Caco-2 (cell line): ENCODE data around the gene EMC9. TPM values are rescaled to one million over a fixed set of nuclear protein-coding genes. Genes with fewer than 3 reads are reported as not detected.
A peak's percentile ranks its signal among the peaks of the same experiment; 100 is the strongest.

Source experiments
- BruUV-seq: library from RNA; stranded (reverse); fragments of 400-500 nt; replicated peaks from 2 replicates; lab custom pipeline; 2021; lab: Mats Ljungman, UMichigan
- CTCF ChIA-PET: fragments of 300-600 bp; sonication (Branson Sonifier 250); formaldehyde crosslinking; loops from one replicate; lab custom pipeline; 2022; ENCODE audit warnings: antibody characterized with exemption; lab: Charles Lee
- POLR2A ChIA-PET: fragments of 300-600 bp; sonication (Branson Sonifier 250); formaldehyde crosslinking; loops from one replicate; lab custom pipeline; 2022; ENCODE audit warnings: antibody characterized with exemption; lab: Charles Lee
- DNase-seq, 2 experiments: peaks; one replicate each; pipeline versions ENCODE4 v3.0.0 to v3.0.0-alpha.2; 2020 to 2022
- H3K27me3 ChIP-seq: replicated peaks from 2 replicates; pipeline ENCODE4 v1.6.0; 2011; ENCODE audit warnings: low read length; ENCODE audit not compliant: control insufficient read depth, insufficient read depth
- H3K36me3 ChIP-seq: 2 replicates; pipeline ENCODE4 v1.5.1; 2011; ENCODE audit warnings: low read length; ENCODE audit not compliant: control insufficient read depth, insufficient read depth
- H3K4me1 ChIP-seq: fragments of 250-450 bp; sonication (Bioruptor Pico); 2 replicates; pipeline ENCODE4 v1.5.1; 2020; ENCODE audit warnings: mild to moderate bottlenecking
- H3K4me3 ChIP-seq: 2 replicates; pipeline ENCODE4 v1.5.1; 2011; ENCODE audit warnings: low read depth, mild to moderate bottlenecking, control low read depth, low read length
- H3K9me3 ChIP-seq: fragments of 250-450 bp; sonication (Bioruptor Pico); 2 replicates; pipeline ENCODE4 v1.5.1; 2020; ENCODE audit warnings: mild to moderate bottlenecking, moderate library complexity
- H3K27ac Mint-ChIP-seq: one replicate; pipeline ENCODE4 v1.8.0; 2022; ENCODE audit warnings: mixed read lengths; ENCODE audit not compliant: unreplicated experiment
- H3K27me3 Mint-ChIP-seq: one replicate; pipeline ENCODE4 v1.8.0; 2022; ENCODE audit warnings: mixed read lengths; ENCODE audit not compliant: insufficient read depth, unreplicated experiment
- H3K36me3 Mint-ChIP-seq: one replicate; pipeline ENCODE4 v1.8.0; 2022; ENCODE audit warnings: mild to moderate bottlenecking, mixed read lengths; ENCODE audit not compliant: insufficient read depth, unreplicated experiment
- H3K4me1 Mint-ChIP-seq: one replicate; pipeline ENCODE4 v1.8.0; 2022; ENCODE audit warnings: low read depth, mixed read lengths; ENCODE audit not compliant: unreplicated experiment
- H3K4me3 Mint-ChIP-seq: one replicate; pipeline ENCODE4 v1.8.0; 2022; ENCODE audit warnings: mild to moderate bottlenecking, moderate library complexity, mixed read lengths; ENCODE audit not compliant: unreplicated experiment
- H3K9me3 Mint-ChIP-seq: one replicate; pipeline ENCODE4 v1.8.0; 2022; ENCODE audit warnings: mixed read lengths; ENCODE audit not compliant: unreplicated experiment
- intact Hi-C: fragments of 100-400 bp; cut with micrococcal nuclease; formaldehyde crosslinking; loops from one replicate; pipeline ENCODE4 v1.10.0; 2022; ENCODE audit not compliant: unreplicated experiment
- total RNA-seq: library from RNA; stranded (reverse); gene quantifications from 2 replicates; pipeline ENCODE4 v1.2.3, GENCODE V29; 2022
- TF ChIP-seq, protein P1 (sequence below), 2 experiments: fragments of 200-600 bp in 1 of 2; IDR thresholded peaks; 1 replicate in 1 of 2; 2 replicates in 1 of 2; pipeline versions ENCODE4 v1.5.1 to v1.8.0; 2011 to 2022; ENCODE audit warnings: antibody characterized with exemption in 1 of 2, control low read depth in 1 of 2, inconsistent platforms in 1 of 2, low read depth in 1 of 2, low read length in 1 of 2, mild to moderate bottlenecking in 1 of 2, moderate library complexity in 1 of 2; ENCODE audit not compliant: insufficient read depth in 1 of 2, severe bottlenecking in 1 of 2, unreplicated experiment in 1 of 2

Gene EMC9
- total RNA-seq, 1 experiment from 2014 or later: 31.1 TPM

- H3K27me3 Mint-ChIP-seq: no peaks in the 10 kb centered on the region
- CTCF ChIA-PET: interaction anchor here (0.6 kb wide), 1 partner anchor 59 kb away, joined by 6 read pairs; no protein-coding TSS in a partner anchor
Measured at GRCh38 chr14:24103451-24103850, 37.9 kb downstream of the EMC9 start.

DNA sequence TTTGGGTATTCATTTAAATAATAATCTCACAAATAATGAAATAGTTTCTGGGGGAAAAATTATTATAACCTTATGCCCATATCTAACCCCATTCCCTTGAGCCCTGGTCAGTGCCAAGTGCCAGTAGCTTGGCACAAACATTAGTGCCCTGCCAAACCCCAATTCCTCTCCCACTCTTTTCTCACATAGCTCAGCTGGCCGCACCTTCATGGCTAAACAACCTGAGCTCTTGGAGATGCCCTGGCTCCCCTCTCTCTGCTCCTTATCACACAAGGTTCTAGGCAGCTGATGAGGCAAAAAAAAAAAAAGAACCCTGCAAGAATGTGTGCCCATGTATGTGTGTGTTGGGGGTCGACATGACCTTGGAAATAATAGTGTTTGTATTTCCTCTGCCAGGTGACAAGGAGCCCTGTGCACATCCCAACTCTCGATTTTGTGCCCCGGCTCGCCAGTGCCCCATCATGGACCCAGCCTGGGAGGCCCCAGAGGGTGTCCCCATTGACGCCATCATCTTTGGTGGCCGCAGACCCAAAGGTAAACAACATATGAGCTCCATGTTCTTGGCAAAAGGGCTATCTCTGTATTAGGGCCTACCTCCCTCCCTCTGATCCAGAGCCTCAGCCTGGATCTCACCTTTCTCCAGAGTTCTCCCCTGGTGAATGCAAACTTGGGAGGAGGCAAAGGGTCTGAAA is 38.9 kb downstream of the EMC9 start:
- Histone ChIP-seq H3K27me3 (no peaks in the 10 kb centered on the region), H3K9me3 (peaks cover 9% of the 10 kb centered on the region), H3K4me1 (no peaks in the 10 kb centered on the region), H3K36me3 (no peaks in the 10 kb centered on the region; the same call in 1 of the 2 replicates), H3K4me3 (no peak overlapping the region)
- Mint-ChIP-seq H3K27ac (peak overlapping the region; percentile 27), H3K27me3 (no peaks in the 10 kb centered on the region), H3K4me1 (no peaks in the 10 kb centered on the region), H3K36me3 (peaks cover 52% of the 10 kb centered on the region), H3K9me3 (no peaks in the 10 kb centered on the region), H3K4me3 (no peak overlapping the region)
- POLR2A ChIA-PET: interaction anchor here (0.7 to 1.0 kb wide), 2 partner anchors 13 to 114 kb away, joined by 3 to 4 read pairs; partner anchors contain the start of genes DCAF11, DHRS4L2 and NRL
- intact Hi-C loops: no loop called here
- BruUV-seq: no TSS peak
- no peak for DNase-seq
- TF ChIP-seq, protein P1, sequence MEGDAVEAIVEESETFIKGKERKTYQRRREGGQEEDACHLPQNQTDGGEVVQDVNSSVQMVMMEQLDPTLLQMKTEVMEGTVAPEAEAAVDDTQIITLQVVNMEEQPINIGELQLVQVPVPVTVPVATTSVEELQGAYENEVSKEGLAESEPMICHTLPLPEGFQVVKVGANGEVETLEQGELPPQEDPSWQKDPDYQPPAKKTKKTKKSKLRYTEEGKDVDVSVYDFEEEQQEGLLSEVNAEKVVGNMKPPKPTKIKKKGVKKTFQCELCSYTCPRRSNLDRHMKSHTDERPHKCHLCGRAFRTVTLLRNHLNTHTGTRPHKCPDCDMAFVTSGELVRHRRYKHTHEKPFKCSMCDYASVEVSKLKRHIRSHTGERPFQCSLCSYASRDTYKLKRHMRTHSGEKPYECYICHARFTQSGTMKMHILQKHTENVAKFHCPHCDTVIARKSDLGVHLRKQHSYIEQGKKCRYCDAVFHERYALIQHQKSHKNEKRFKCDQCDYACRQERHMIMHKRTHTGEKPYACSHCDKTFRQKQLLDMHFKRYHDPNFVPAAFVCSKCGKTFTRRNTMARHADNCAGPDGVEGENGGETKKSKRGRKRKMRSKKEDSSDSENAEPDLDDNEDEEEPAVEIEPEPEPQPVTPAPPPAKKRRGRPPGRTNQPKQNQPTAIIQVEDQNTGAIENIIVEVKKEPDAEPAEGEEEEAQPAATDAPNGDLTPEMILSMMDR (IDR thresholded peaks at IDR 0.05; ENCODE audit: insufficient read depth in 1 of 2, low read depth in 1 of 2, low read length in 1 of 2, severe bottlenecking in 1 of 2, unreplicated experiment in 1 of 2): no peak
- CTCF ChIA-PET: interaction anchor here (0.5 kb wide), 1 partner anchor 8 kb away, joined by 3 read pairs; no protein-coding TSS in a partner anchor

More at GRCh38 chr14:24103451-24103850, 37.9 kb downstream of the EMC9 start:
- H3K27ac Mint-ChIP-seq: no peak overlapping the region
- Histone ChIP-seq H3K9me3 (peaks cover 9% of the 10 kb centered on the region), H3K36me3 (no peaks in the 10 kb centered on the region; the same call in 1 of the 2 replicates), H3K27me3 (no peaks in the 10 kb centered on the region), H3K4me3 (no peak overlapping the region), H3K4me1 (no peaks in the 10 kb centered on the region)
- TSS peak; percentile 9 for BruUV-seq
- no peak overlapping the region for H3K4me3 Mint-ChIP-seq
- no peak for DNase-seq
- POLR2A ChIA-PET: no interaction called here
- H3K4me1 Mint-ChIP-seq: no peaks in the 10 kb centered on the region
- TF ChIP-seq, protein P1 (IDR thresholded peaks at IDR 0.05; ENCODE audit: insufficient read depth in 1 of 2, low read depth in 1 of 2, low read length in 1 of 2, severe bottlenecking in 1 of 2, unreplicated experiment in 1 of 2): no peak
- H3K9me3 Mint-ChIP-seq: no peaks in the 10 kb centered on the region
- intact Hi-C loops: no loop called here
- H3K36me3 Mint-ChIP-seq: peaks cover 45% of the 10 kb centered on the region

GRCh38 chr14:24100982-24101494 is 40.4 kb downstream of the EMC9 start:
- H3K9me3 Mint-ChIP-seq: no peaks in the 10 kb centered on the region
- H3K36me3 ChIP-seq: peaks cover 3% of the 10 kb centered on the region
- no peaks in the 10 kb centered on the region for H3K4me1 Mint-ChIP-seq
- H3K36me3 Mint-ChIP-seq: peaks cover 62% of the 10 kb centered on the region
- intact Hi-C loops: no loop called here
- H3K9me3 ChIP-seq: peaks cover 9% of the 10 kb centered on the region
- no TSS peak for BruUV-seq
- TF ChIP-seq, protein P1 (IDR thresholded peaks at IDR 0.05; ENCODE audit: insufficient read depth in 1 of 2, low read depth in 1 of 2, low read length in 1 of 2, severe bottlenecking in 1 of 2, unreplicated experiment in 1 of 2): no peak
- H3K4me1 ChIP-seq: no peaks in the 10 kb centered on the region
- DNase-seq: no peak
- ChIA-PET POLR2A (no interaction called here), CTCF (no interaction called here)
- no peak overlapping the region for H3K4me3 ChIP-seq
- H3K27me3 ChIP-seq: no peaks in the 10 kb centered on the region
- H3K4me3 Mint-ChIP-seq: no peak overlapping the region
- H3K27ac Mint-ChIP-seq: no peak overlapping the region
- no peaks in the 10 kb centered on the region for H3K27me3 Mint-ChIP-seq
